HS-27A (cell line): ENCODE data around the gene DHRS7B.
"Not testable (repeated sequence)": the region's sequence is repeated elsewhere in the genome, so short reads cannot be mapped to it uniquely, and the experiment has no call there.

Experiments used
- DNase-seq: peaks from one replicate; pipeline ENCODE4 v3.0.0-alpha.2; 2012; ENCODE audit warnings: low read depth, missing footprints

The DHRS7B gene, protein sequence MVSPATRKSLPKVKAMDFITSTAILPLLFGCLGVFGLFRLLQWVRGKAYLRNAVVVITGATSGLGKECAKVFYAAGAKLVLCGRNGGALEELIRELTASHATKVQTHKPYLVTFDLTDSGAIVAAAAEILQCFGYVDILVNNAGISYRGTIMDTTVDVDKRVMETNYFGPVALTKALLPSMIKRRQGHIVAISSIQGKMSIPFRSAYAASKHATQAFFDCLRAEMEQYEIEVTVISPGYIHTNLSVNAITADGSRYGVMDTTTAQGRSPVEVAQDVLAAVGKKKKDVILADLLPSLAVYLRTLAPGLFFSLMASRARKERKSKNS

DNA sequence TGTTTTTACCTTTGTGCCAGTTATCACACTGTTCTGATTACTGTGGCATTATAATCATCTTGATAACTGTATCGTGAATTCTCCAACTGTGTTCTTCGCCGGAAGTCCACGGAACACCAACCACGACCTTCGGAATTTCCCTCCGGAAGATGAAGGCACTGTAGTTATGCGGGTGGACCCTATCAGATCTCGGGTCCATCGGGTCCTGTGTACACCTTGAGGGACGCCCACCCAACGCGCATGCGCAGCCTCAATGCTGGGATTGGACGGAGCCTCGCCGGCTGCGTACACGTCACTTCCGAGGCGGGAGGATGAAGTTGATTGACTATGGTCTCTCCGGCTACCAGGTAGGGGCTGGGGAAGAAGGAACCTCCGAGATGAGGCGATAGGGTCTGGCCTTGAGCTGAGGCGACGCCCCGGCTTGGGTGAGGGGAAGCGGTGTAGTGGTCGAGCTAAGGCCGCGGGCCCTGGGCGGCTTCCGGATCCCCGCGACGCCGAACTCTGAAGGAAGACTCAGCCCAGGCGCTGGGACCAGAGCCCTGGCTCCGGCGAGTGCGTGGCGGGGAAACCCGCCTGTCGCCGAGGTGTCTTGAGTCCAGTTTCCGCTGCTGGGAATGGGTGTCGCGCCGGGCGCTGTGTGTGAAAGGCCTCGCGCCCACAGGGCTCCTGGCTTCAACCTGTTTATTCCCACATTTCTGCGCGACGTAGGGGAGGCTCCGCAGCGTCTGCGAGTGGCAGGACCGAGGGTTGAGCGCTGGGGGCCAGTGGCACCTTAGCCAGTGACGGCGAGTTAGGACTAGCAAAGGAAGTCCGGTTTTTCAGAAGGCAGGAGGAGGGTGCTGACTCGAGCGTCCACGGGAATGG, at the start of gene DHRS7B:
TSS of gene DHRS7B (plus strand) at position 320 of the 864 bp plus-strand sequence. CDS start at position 328, 8 bp downstream.
- peak; percentile 96 for DNase-seq

- no peak for DNase-seq
These were observed 49.5 kb upstream of the DHRS7B start for GRCh38 chr17:21077281-21077680.

GRCh38 chr17:21078016-21078780, 48.6 kb upstream of the DHRS7B start:
- no peak for DNase-seq

- DNase-seq: no peak
These were observed 47.6 kb upstream of the DHRS7B start for GRCh38 chr17:21079196-21079595.

- no peak for DNase-seq
These were observed 44.7 kb upstream of the DHRS7B start for GRCh38 chr17:21082001-21082436.

DNA sequence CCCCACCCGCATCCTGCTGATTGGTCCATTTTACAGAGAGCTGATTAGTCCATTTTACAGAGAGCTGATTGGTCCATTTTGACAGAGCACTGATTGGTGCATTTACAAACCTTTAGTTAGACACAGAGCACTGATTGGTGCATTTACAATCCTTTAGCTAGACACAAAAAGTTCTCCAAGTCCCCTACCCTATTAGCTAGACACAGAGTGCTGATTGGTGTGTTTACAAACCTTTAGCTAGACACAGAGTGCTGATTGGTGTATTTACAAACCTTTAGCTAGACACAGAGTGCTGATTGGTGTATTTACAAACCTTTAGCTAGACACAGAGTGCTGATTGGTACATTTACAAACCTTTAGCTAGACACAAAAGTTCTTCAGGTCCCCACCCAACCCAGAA, 41.5 kb upstream of the DHRS7B start:
- DNase-seq: not testable (repeated sequence)

GRCh38 chr17:21085707-21086106, 41.1 kb upstream of the DHRS7B start:
- DNase-seq: no peak

- DNase-seq: no peak
These were observed 37.6 kb upstream of the DHRS7B start for GRCh38 chr17:21089145-21089544.

- no peak for DNase-seq
These were observed 36.5 kb upstream of the DHRS7B start for GRCh38 chr17:21089933-21090901.

- no peak for DNase-seq
These were observed 35.7 kb upstream of the DHRS7B start for GRCh38 chr17:21090902-21091618.

- no peak for DNase-seq
These were observed 32.5 kb upstream of the DHRS7B start for GRCh38 chr17:21094298-21094704.

- DNase-seq: no peak
These were observed 31.0 kb upstream of the DHRS7B start for GRCh38 chr17:21095735-21096134.

GRCh38 chr17:21096874-21097273, 29.9 kb upstream of the DHRS7B start:
- DNase-seq: no peak

GRCh38 chr17:21098934-21099689, 27.7 kb upstream of the DHRS7B start:
- DNase-seq: peak; percentile 91

GRCh38 chr17:21100636-21101035, 26.1 kb upstream of the DHRS7B start:
- no peak for DNase-seq

- DNase-seq: no peak
These were observed 22.2 kb upstream of the DHRS7B start for GRCh38 chr17:21104608-21105007.

DNA sequence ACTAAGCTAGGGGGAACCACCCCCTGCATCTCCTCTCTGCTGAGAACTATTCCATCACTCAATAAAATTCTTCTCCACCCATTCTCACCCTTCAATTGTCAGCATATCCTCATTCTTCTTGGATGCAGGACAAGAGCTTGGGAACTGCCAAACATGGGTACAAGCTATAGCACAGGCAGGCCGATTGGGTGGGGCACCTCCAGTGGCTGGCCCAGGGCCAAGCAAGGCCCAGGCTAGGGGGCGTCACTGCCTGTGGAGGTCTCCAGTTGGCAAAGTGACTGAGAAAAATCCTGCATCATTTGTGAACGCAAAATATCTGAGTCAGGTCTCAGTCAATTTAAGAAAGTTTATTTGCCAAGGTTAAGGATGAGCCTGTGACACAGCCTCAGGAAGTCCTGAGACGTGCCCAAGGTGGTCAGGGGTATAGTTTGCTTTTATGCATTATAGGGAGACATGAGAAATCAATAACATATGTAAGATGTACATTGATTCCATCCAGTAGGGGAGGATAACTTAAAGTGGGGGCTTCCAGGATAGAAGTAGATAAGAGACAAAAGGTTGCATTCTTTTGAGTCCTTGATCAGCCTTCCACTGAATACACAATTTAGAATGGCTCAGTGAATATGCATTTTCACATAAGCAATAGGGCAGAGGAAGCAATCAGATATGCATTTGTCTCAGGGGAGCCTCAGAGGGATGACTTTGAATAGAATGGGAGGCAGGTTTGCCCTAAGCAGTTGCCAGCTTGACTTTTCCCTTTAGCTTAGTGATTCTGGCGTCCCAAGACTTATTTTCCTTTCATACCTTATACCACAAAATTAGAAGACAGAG, 21.5 kb upstream of the DHRS7B start:
- DNase-seq: no peak

GRCh38 chr17:21106316-21106715, 20.4 kb upstream of the DHRS7B start:
- DNase-seq: no peak
